Activated naive CD8-positive, alpha-beta T cell (primary cell): Measurements from ENCODE around the gene NRTN.
A peak's percentile ranks its signal among the peaks of the same experiment; 100 is the strongest.

Experiments used
- H3K27ac Mint-ChIP-seq: one replicate; pipeline ENCODE4 v1.8.0; 2021; ENCODE audit warnings: mixed read lengths
- H3K27me3 Mint-ChIP-seq: one replicate; pipeline ENCODE4 v1.8.0; 2021; ENCODE audit warnings: mixed read lengths
- H3K36me3 Mint-ChIP-seq: one replicate; pipeline ENCODE4 v1.8.0; 2021; ENCODE audit warnings: mixed read lengths
- H3K4me1 Mint-ChIP-seq: one replicate; pipeline ENCODE4 v1.8.0; 2021; ENCODE audit warnings: low read depth, mixed read lengths
- H3K4me3 Mint-ChIP-seq: one replicate; pipeline ENCODE4 v1.8.0; 2021; ENCODE audit warnings: mild to moderate bottlenecking, mixed read lengths
- H3K9me3 Mint-ChIP-seq: one replicate; pipeline ENCODE4 v1.8.0; 2021; ENCODE audit warnings: low read depth, mixed read lengths

NRTN gene

DNA sequence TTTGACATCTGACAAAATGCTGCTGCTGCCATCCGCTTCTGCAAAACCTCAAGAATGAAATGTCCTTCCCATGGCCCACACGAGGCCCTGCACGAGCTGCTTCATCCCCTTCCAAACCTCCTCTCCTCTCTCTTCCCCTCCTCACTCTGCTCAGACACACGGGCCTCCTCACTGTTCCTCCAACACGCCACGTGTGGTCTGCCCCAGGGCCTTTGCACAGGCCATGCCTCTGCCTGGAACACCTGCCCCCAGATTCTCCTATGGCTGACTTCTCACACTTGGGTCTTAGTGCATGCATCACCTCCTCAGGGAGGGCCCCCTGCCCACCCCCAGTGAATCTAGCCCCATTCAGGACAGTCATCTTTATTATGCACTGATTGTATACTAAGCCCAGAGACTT, 15.9 kb downstream of the NRTN start:
- Mint-ChIP-seq H3K27ac (no peak overlapping the region), H3K36me3 (no peaks in the 10 kb centered on the region), H3K9me3 (no peaks in the 10 kb centered on the region)

DNA sequence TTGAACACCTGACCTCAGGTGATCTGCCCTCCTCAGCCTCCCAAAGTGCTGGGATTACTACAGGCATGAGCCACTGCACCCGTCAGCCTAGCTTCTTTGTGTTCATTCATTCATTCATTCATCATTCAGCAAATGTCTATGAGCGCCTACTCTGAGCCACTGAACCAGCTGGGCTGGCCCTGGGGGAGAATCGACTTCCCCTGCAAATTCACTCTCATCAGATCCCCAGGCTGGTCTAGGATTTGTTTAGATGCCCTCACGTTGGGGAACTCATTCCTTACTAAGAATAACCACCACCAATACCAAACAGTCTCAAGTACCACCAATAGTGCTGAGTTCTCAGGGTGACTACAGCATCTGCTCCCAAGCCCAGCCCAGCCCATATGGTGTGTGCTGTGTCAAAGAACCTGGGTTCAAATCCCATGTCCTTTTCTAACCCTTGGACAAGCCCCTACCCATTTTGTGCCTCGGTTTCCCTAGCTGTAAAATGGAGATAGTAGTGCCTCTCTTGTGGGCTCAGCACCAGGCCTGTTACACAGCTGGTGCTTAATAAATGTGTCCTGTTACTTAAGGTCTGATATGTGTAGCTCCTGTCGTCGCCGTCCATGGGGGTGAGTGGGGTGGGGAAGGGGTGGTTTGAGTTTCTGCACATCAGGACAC, 16.8 kb downstream of the NRTN start:
- H3K27ac Mint-ChIP-seq: no peak overlapping the region
- peaks cover 5% of the 10 kb centered on the region for H3K27me3 Mint-ChIP-seq
- no peaks in the 10 kb centered on the region for H3K9me3 Mint-ChIP-seq
- no peaks in the 10 kb centered on the region for H3K36me3 Mint-ChIP-seq
- H3K4me1 Mint-ChIP-seq: peaks cover 2% of the 10 kb centered on the region
- H3K4me3 Mint-ChIP-seq: no peak overlapping the region

More for the DNA sequence above, 15.9 kb downstream of the NRTN start:
- Mint-ChIP-seq H3K27me3 (peaks cover 5% of the 10 kb centered on the region), H3K4me1 (no peaks in the 10 kb centered on the region), H3K4me3 (no peak overlapping the region)

DNA sequence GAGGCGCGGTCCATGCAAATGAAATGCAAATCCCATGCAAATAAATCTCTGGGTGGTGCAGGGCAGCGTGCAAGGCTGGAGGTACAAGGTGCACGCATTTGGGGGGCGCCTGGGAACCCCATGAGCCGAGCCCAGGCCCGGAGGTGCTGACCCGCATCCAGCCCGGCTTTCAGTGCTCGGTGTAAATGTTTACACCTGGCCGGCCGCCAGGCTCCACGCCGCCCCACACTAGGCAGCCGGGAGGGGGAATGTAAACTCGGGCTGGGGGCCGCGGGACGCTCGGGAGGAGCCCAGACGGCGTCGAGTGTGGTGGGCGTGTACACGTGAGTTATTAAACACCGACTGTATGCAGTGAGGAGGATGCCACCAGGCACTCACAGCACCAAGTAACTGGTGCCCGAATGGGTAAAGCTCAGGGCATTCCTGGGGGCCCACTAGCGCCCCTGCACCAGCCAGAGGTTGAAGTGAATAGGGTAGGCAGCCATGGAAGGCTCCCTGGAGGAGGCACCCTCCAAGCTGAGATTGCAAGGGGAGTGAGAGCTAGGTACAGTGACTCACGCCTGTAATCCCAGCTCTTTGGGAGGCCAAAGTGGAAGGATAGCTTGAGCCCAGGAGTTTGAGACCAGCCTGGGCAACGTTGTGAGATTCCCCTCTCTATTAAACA, 17.4 kb downstream of the NRTN start:
- no peaks in the 10 kb centered on the region for H3K36me3 Mint-ChIP-seq
- H3K27me3 Mint-ChIP-seq: peaks cover 5% of the 10 kb centered on the region
- no peaks in the 10 kb centered on the region for H3K9me3 Mint-ChIP-seq

DNA sequence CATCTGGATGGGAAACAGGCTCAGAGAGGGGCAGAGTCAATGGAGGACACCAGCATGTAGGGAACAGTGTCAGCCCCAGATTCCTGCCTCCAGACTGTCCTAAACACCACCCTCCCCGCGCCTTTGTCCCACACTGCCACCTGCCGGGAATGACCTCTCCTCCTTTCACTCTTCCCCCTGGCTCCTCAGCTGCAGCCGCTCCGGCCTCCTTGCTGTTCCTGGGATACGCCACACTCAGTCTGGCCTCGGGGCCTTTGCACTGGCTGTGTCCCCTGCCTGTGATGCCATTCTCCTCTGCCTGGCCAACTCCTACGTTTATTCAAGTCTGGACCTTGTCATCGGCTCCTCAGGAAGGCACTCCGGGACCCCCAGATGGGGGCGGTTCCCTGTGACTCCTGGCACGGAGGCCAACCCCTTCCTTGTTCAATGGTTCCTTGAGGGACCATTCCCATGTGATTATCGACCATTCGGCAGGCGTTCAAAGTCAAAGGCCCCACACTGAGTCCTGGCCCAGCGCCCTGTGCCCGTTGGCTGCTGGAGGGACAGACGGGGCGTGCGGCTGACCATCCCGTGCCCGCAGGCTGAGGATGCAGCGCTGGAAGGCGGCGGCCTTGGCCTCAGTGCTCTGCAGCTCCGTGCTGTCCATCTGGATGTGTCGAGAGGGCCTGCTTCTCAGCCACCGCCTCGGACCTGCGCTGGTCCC, 18.9 kb downstream of the NRTN start:
- no peak overlapping the region for H3K27ac Mint-ChIP-seq
- H3K27me3 Mint-ChIP-seq: no peaks in the 10 kb centered on the region
- peaks cover 9% of the 10 kb centered on the region for H3K4me1 Mint-ChIP-seq
- H3K36me3 Mint-ChIP-seq: no peaks in the 10 kb centered on the region
- H3K9me3 Mint-ChIP-seq: no peaks in the 10 kb centered on the region
- H3K4me3 Mint-ChIP-seq: no peak overlapping the region

More for the DNA sequence above, 17.4 kb downstream of the NRTN start:
- Mint-ChIP-seq H3K27ac (no peak overlapping the region), H3K4me1 (peaks cover 7% of the 10 kb centered on the region), H3K4me3 (no peak overlapping the region)

DNA sequence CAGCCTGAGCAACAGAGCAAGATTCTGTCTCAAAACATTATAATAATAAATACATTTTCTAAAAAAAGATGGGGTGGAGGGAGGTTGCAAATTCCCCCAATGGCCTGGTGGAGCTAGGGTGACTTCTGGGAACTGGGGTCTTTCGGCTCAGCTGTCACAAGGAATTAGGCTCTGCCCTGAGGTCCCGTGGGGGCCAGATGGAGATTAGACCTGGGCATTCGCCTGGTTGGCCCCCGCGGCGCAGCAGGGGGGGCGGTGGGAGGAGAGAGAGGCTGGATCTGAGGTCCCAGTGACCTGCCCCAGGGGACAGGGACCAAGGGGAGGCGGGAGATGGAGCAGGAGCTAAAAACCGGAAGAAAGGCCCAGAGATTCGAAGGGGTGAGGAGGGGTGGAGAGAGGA, 19.9 kb downstream of the NRTN start:
- no peaks in the 10 kb centered on the region for H3K27me3 Mint-ChIP-seq
- H3K36me3 Mint-ChIP-seq: no peaks in the 10 kb centered on the region
- H3K27ac Mint-ChIP-seq: no peak overlapping the region
- no peaks in the 10 kb centered on the region for H3K9me3 Mint-ChIP-seq
- H3K4me3 Mint-ChIP-seq: no peak overlapping the region
- H3K4me1 Mint-ChIP-seq: peaks cover 9% of the 10 kb centered on the region

DNA sequence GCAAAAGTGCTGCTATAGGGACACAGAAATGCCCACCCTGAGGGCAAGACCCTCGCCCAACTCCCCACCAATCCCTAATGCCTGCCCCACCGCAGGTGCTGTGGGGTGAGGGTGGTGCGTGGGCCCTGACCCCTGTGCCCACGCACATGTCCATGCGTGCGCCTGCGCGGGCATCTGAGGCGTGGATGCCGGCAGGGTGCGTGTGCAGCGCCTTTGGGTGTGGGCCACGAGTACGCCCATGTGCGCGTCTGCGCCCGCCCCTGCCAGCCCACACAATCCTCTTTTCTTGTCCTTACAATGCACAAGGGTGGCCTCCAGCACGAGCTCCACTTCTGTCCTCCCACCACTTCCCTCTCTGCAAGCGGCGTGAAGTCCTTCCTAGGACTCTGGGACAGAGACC, 20.3 kb downstream of the NRTN start:
- Mint-ChIP-seq H3K4me3 (no peak overlapping the region), H3K27me3 (no peaks in the 10 kb centered on the region), H3K36me3 (no peaks in the 10 kb centered on the region), H3K4me1 (peaks cover 9% of the 10 kb centered on the region), H3K9me3 (no peaks in the 10 kb centered on the region), H3K27ac (no peak overlapping the region)

DNA sequence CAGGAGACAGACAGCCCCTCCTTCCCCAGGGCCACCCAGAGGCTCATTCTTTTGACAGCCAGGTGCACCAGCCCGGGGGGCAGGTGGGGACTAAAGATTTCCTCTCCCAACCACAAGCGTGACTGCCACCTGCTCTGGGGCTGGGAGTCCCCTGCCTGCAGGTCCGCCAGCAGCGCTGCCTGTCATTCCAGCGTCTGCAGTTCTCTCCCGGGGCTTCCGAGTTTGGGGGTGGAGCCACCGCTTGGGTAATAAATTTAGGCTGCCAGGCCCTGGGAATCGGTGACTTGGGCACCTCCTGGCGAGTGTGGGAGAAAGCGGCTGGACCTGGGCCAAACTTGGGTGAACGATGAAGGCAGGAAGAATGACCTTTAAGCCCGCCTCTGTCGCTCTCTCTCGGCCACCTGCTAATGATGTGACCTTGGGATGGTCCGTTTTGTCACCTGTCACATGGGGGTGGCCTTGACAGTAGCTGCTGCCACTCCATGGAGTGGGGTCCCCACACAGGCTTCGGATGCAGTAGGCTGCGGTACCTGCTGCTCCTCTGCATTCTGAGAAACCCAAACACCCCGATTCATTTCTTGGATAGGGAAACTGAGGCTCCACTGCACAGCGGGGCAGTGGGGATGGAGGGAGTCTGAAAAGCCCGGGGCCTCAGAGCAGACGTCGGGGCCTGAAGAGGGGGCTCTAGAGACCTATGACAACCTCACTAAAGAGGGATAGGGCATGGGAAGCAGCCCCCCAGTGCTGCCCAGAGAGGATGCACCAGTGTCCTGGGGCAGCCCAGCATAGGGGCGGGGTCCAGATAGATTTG, 21.9 kb downstream of the NRTN start:
- peak overlapping the region; percentile 86 for H3K27ac Mint-ChIP-seq
- peak overlapping the region; percentile 81 for H3K4me3 Mint-ChIP-seq
- no peaks in the 10 kb centered on the region for H3K9me3 Mint-ChIP-seq
- H3K4me1 Mint-ChIP-seq: peaks cover 9% of the 10 kb centered on the region
- no peaks in the 10 kb centered on the region for H3K27me3 Mint-ChIP-seq
- H3K36me3 Mint-ChIP-seq: no peaks in the 10 kb centered on the region

DNA sequence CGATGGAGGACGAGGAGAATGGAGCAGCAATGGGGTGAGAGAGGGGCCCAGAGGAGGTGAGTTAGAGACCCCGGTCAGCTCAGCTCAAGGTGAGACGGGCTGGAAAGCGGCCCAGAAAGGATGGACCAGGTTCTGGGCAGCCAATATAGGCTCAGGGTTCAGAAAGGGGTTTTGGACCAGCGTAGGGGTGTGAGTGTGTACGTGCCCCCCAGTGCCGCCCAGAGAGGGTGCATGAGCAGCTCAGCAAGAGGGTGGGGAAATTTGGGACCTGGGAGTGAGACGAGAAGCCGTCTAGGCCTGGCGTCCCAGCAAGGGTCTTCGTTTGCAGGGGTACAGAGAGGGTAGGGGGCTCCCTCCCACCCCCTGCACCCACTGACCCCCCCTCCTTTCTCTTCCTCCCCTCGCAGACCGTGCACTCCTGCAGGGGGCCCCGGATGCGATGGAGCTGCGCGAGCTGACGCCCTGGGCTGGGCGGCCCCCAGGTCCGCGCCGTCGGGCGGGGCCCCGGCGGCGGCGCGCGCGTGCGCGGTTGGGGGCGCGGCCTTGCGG, 22.5 kb downstream of the NRTN start:
- Mint-ChIP-seq H3K36me3 (no peaks in the 10 kb centered on the region), H3K4me3 (peak overlapping the region; percentile 81), H3K27me3 (no peaks in the 10 kb centered on the region), H3K27ac (peak overlapping the region; percentile 86), H3K4me1 (peaks cover 9% of the 10 kb centered on the region), H3K9me3 (no peaks in the 10 kb centered on the region)

DNA sequence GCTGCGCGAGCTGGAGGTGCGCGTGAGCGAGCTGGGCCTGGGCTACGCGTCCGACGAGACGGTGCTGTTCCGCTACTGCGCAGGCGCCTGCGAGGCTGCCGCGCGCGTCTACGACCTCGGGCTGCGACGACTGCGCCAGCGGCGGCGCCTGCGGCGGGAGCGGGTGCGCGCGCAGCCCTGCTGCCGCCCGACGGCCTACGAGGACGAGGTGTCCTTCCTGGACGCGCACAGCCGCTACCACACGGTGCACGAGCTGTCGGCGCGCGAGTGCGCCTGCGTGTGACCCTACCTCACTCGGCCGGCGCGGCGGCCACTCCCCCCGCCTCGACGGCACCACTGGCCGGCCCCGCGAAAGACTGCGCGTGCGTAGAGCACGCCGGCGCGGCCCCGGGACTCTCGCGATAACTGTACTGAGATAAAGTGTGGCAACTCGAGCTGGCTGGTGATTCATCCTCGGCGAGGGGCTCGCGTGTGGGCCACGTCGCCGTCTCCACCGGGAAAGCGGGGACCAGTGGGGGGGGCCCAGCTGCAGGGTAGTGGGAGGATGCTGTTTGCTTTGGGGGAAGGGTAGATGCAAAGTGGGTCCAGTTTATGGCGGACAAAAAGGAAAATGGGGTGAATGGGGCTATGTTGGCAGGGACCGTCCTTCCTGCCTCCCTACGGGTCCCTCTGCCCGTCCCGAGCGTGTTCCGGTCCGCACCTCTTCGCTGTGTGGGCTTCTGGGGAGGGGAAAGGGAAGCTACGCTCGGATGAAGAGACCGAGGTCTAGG, 23.2 kb downstream of the NRTN start:
- H3K4me3 Mint-ChIP-seq: peak overlapping the region; percentile 97
- no peaks in the 10 kb centered on the region for H3K27me3 Mint-ChIP-seq
- peaks cover 9% of the 10 kb centered on the region for H3K4me1 Mint-ChIP-seq
- H3K9me3 Mint-ChIP-seq: no peaks in the 10 kb centered on the region
- H3K36me3 Mint-ChIP-seq: no peaks in the 10 kb centered on the region
- peak overlapping the region; percentile 98 for H3K27ac Mint-ChIP-seq

DNA sequence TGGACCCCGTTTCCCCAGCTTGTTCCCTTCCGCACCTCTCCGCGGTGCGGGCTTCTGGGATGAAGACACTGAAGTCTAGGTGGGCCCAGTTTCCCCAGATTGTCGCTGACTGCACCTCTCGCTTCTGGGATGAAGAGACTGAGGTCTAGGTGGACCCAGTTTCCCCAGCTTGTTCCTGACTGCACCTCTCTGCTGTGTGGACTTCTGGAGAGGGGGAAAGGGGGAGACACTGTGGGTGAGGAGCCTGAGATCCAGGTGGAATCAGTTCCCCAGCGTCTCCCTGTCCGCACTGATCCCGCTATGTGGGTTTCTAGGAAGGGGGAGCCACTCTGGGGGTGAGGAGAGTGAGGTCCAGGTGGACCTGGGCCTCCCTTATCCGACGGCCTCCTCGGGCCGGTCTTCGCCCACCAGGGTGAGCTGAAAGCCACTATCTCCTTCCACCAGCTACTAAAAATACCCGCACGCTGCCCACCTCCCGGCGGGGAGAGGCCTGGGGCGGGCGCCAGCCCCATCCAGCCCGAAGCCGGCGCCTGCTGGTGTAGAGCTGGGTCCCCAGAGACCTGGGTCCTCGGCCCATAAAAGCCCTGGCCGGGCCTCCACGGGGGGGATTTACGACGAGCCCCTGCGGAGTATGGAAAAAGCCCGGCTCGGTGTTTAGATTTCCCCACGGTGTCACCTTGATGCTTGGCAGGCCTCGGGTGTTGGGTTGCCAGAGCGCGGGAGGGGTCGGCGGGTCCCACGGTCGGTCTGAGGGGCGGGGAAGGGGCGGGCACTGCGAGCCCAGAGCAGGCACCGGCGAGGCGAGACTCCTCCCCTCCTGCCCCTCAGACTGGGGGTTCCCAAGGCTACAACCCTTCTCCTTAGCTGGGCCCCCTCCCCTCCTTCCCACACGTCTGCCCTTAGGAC, 24.0 kb downstream of the NRTN start:
- Mint-ChIP-seq H3K4me1 (peaks cover 9% of the 10 kb centered on the region), H3K27ac (peak overlapping the region; percentile 98), H3K27me3 (no peaks in the 10 kb centered on the region), H3K9me3 (no peaks in the 10 kb centered on the region), H3K4me3 (peak overlapping the region; percentile 97), H3K36me3 (no peaks in the 10 kb centered on the region)

DNA sequence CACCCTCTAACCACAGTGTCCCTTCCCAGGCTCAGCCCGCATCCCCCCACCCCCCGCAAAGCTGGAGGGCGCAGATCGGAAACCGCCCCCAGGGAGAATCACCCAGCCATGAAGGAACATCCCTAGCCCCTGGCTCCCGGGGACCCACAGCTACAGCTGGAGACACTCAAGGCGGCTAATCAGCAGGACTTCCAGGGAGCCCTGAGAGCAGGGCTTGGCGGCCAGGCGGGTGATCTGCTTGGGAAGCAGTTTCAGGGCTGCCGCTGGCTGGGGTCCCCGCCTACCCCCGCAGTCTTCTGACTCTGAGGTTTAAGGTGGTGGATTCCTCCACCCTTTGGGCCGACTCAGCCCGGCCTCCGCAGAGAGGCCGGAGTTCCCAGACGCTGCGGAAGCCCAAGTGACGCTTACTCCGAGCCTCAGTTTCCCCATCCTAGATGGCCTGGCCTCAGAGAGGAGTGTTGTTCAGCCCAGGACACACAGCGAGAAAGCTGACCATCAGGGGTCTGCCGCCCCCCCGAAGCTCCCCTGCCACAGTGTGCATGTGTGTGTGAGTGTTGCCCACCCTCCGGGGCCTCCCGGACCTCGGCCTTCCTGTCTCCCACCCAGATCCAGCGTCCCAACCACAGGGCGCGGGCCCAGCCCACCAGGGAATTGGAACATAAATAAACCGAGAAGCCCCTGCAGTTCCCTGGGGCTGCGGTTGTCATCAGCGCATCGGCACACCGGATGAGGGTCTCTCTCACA, 24.9 kb downstream of the NRTN start:
- H3K36me3 Mint-ChIP-seq: no peaks in the 10 kb centered on the region
- H3K4me1 Mint-ChIP-seq: peaks cover 9% of the 10 kb centered on the region
- no peak overlapping the region for H3K27ac Mint-ChIP-seq
- H3K27me3 Mint-ChIP-seq: no peaks in the 10 kb centered on the region
- H3K4me3 Mint-ChIP-seq: peak overlapping the region; percentile 68
- no peaks in the 10 kb centered on the region for H3K9me3 Mint-ChIP-seq

DNA sequence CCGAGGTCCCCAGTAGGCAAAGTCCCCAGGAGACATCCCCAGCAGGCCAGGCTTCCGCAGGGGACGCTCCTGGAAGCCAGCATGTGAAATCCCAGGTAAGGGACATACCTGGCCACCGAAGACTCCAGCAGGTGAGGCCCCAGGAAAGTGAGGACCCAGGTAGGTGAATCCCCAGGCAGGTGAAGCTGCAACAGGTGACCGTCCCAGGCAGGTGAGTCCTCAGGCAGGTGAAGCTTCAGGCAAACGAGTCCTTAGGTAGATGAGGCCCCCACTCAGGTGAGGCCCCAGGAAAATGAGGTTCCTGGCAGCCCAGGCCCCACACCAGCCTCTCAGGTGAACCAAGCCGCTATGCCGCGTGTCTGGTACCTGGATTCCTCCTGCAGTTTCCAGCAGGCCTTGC, 26.3 kb downstream of the NRTN start:
- Mint-ChIP-seq H3K4me1 (peaks cover 9% of the 10 kb centered on the region), H3K27me3 (no peaks in the 10 kb centered on the region), H3K36me3 (no peaks in the 10 kb centered on the region), H3K9me3 (no peaks in the 10 kb centered on the region), H3K4me3 (no peak overlapping the region), H3K27ac (no peak overlapping the region)

DNA sequence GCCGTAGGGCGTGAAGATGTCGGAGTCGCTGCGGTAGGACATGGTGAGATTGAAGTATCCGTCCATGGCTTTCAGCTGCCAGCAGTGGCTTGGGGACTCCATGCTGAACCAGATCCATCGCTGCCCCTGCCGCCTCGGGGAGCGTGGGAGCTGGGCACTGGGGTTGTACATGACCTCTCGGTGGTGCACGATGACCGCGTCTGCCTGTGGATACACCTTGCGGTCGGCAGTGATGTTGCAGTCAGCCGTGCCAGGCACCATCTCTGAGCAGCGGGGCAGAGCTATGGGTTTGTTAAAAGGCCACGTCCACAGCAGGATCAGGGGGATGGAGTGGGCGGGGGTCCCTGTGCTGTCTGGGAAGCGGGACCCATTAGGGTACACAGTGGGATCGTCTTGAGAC, 27.2 kb downstream of the NRTN start:
- no peak overlapping the region for H3K27ac Mint-ChIP-seq
- H3K36me3 Mint-ChIP-seq: no peaks in the 10 kb centered on the region
- H3K4me3 Mint-ChIP-seq: no peak overlapping the region
- H3K27me3 Mint-ChIP-seq: no peaks in the 10 kb centered on the region
- no peaks in the 10 kb centered on the region for H3K9me3 Mint-ChIP-seq
- H3K4me1 Mint-ChIP-seq: peaks cover 3% of the 10 kb centered on the region
